GM23248 (cell line): ENCODE measurements around the gene C6orf120.

ENCODE experiments used
- EZH2 ChIP-seq: fragments of 200-600 bp; sonication (generic); IDR thresholded peaks from 2 replicates; pipeline ENCODE4 v1.6.1; 2018; ENCODE audit warnings: antibody characterized with exemption, mild to moderate bottlenecking; ENCODE audit not compliant: insufficient read depth, poor library complexity, severe bottlenecking
- EZH2phosphoT487 ChIP-seq: fragments of 200-600 bp; sonication (generic); IDR thresholded peaks from 2 replicates; pipeline ENCODE4 v1.6.1; 2018; ENCODE audit warnings: antibody characterized with exemption, moderate library complexity, mild to moderate bottlenecking, low read depth; ENCODE audit not compliant: insufficient read depth

DNA sequence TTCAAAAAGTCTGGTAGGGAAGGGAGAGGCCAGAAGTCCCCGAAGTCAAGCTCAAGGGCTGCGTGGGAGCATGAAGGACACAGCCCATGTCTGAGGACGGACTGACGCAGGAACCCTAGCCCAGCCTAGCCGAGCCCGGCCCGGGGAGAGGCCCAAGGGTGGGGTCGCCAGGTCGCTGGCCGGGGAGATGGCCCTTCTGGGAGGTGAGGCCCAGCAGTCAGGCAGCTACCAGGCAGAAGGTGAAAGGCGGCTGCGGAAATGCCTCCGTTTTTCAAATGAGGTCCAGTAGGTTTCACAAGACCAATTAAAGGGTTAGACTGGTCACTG lies 44.7 kb upstream of the C6orf120 start:
- TF ChIP-seq EZH2 (no peak), EZH2phosphoT487 (no peak)
